SK-N-MC (cell line): ENCODE results near the gene LRP1-AS.

Source experiments
- DNase-seq: peaks from one replicate; pipeline ENCODE4 v3.0.0-alpha.2; 2011; ENCODE audit warnings: low read depth, low spot score
- H3K27ac ChIP-seq: fragments of 200-600 bp; sonication (generic); 2 replicates; pipeline ENCODE4 v1.5.1; 2016; ENCODE audit warnings: mixed run types
- H3K36me3 ChIP-seq: fragments of 200-600 bp; sonication (generic); 2 replicates; pipeline ENCODE4 v1.6.1; 2017; ENCODE audit warnings: antibody characterized with exemption, low read length, mixed read lengths; ENCODE audit not compliant: insufficient read depth
- H3K4me3 ChIP-seq: fragments of 200-600 bp; sonication (generic); 2 replicates; pipeline ENCODE4 v1.5.1; 2016
- H3K9ac ChIP-seq: fragments of 200-600 bp; sonication (generic); 2 replicates; pipeline ENCODE4 v1.8.0; 2017; ENCODE audit warnings: mixed run types, mixed read lengths; ENCODE audit not compliant: insufficient read length
- H3K9me3 ChIP-seq: fragments of 200-600 bp; sonication (generic); 2 replicates; pipeline ENCODE4 v1.6.1; 2017; ENCODE audit warnings: low read depth, mild to moderate bottlenecking, antibody characterized with exemption, low read length, moderate library complexity, mixed read lengths
- EZH2 ChIP-seq: fragments of 200-600 bp; sonication (generic); IDR thresholded peaks from one replicate; pipeline ENCODE4 v1.6.1; 2017; ENCODE audit warnings: antibody characterized with exemption
- FOXP2 ChIP-seq: optimal IDR thresholded peaks from 2 replicates; pipeline ENCODE3; 2011; ENCODE audit warnings: mild to moderate bottlenecking, moderate library complexity; ENCODE audit not compliant: insufficient read depth; ENCODE audit errors: extremely low read length, control extremely low read depth
- POLR2AphosphoS5 ChIP-seq: IDR thresholded peaks from 2 replicates; pipeline ENCODE4 v1.6.1; 2012; ENCODE audit warnings: mild to moderate bottlenecking, low read depth, low read length, borderline replicate concordance

LRP1-AS gene

DNA sequence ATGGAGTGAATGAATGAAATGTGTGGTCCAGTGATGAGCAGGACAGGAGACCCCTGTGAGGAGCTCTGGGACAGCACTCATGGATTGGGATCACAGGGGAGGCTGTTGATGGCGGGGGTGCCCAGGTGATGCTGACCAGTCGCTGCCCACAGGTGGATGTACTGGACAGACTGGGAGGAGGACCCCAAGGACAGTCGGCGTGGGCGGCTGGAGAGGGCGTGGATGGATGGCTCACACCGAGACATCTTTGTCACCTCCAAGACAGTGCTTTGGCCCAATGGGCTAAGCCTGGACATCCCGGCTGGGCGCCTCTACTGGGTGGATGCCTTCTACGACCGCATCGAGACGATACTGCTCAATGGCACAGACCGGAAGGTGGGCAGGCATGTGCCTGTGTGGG, 13.3 kb upstream of the LRP1-AS start:
- Histone ChIP-seq H3K9ac (no peak overlapping the region), H3K4me3 (no peak overlapping the region), H3K27ac (no peak overlapping the region), H3K9me3 (no peaks in the 10 kb centered on the region), H3K36me3 (peaks cover 62% of the 10 kb centered on the region; the same call in 1 of the 2 replicates)
- no peak for DNase-seq
- TF ChIP-seq FOXP2 (no peak), POLR2AphosphoS5 (no peak), EZH2 (no peak)

DNA sequence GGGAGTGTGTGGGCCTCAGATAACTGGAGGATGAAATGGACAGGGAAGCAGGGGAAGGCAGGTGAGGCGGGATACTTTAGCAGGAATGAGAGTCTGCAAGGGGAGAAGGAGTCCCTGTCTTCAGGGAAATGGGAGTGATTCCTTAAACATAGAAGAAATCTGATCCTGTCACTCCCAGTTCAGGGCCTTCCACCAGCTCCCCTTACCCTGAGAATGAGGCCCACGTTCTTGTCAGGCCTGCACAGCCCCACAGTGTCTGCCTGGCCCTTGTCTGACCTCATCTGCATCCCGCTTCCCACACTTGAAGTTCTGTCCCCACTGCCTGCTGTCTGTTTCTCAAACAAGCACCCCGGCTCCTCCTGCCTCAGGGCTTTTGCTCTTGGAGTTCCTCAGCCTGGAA, 12.6 kb upstream of the LRP1-AS start:
- H3K27ac ChIP-seq = no peak overlapping the region
- H3K36me3 ChIP-seq = peaks cover 62% of the 10 kb centered on the region; the same call in 1 of the 2 replicates
- no peak for DNase-seq
- no peaks in the 10 kb centered on the region for H3K9me3 ChIP-seq
- no peak overlapping the region for H3K9ac ChIP-seq
- TF ChIP-seq POLR2AphosphoS5 = no peak
- TF ChIP-seq EZH2 = no peak
- TF ChIP-seq FOXP2 = no peak
- H3K4me3 ChIP-seq = no peak overlapping the region

DNA sequence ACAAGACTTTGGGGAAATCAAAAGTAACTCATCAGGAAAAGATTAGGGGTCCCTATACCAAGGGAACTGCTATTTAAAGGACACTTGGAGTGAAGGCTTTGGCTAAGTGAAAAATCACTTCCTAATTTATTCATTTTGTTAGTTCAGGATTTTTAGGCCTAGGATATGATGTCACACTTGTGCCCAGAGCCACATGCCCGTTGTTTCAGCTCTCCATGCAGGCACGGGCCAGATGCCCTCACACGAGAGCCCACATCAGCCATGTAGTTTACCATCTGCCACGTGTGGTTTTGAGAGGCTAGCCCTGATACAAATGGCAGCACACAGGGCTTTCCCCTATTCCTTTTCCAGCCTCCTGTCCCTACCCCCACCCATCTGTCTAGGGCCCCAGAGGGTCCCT, 11.9 kb upstream of the LRP1-AS start:
- no peak for DNase-seq
- H3K27ac ChIP-seq = no peak overlapping the region
- H3K4me3 ChIP-seq = no peak overlapping the region
- no peaks in the 10 kb centered on the region for H3K9me3 ChIP-seq
- H3K36me3 ChIP-seq = peaks cover 61% of the 10 kb centered on the region; the same call in 1 of the 2 replicates
- TF ChIP-seq POLR2AphosphoS5 = no peak
- no peak for TF ChIP-seq FOXP2
- no peak for TF ChIP-seq EZH2
- no peak overlapping the region for H3K9ac ChIP-seq

DNA sequence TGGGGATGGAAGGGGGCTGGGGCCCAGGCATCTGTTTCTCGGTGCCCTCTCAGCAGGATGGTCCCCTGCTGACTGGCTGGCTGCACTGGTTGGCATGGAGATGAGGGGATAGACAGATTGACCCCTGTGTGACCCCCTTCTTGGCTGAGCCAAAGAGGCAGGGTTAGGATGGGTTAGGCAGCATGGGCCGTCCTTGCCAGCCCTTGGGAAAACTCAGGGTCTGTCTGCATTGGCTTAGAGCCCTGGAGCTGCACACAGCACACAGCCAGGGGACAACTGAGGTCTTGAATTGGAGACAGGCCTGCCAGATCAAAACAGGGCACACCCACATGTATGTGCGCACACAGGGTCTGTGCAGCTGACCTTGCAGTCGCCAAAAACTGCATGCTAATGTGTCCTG, 11.2 kb upstream of the LRP1-AS start:
- Histone ChIP-seq H3K9me3 (no peaks in the 10 kb centered on the region), H3K27ac (no peak overlapping the region), H3K9ac (no peak overlapping the region), H3K4me3 (no peak overlapping the region), H3K36me3 (peaks cover 57% of the 10 kb centered on the region; the same call in 1 of the 2 replicates)
- no peak for TF ChIP-seq FOXP2
- TF ChIP-seq POLR2AphosphoS5 = no peak
- TF ChIP-seq EZH2 = no peak
- no peak for DNase-seq

DNA sequence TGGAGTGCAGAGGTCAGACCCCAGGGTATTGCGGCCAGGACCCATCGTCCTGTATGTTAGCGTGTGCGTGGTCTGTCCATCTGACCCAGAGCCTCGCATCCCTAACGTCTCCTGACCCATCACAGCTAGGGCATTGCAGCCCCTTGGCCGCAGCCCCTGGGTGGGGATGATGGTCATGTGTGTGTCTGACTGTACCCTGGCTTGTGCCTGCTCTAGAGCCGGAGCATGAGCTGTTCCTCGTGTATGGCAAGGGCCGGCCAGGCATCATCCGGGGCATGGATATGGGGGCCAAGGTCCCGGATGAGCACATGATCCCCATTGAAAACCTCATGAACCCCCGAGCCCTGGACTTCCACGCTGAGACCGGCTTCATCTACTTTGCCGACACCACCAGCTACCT, 10.8 kb upstream of the LRP1-AS start:
- Histone ChIP-seq H3K27ac (no peak overlapping the region), H3K4me3 (no peak overlapping the region), H3K9ac (no peak overlapping the region), H3K36me3 (peaks cover 57% of the 10 kb centered on the region; the same call in 1 of the 2 replicates), H3K9me3 (no peaks in the 10 kb centered on the region)
- no peak for DNase-seq
- TF ChIP-seq FOXP2 (no peak), POLR2AphosphoS5 (no peak), EZH2 (no peak)

DNA sequence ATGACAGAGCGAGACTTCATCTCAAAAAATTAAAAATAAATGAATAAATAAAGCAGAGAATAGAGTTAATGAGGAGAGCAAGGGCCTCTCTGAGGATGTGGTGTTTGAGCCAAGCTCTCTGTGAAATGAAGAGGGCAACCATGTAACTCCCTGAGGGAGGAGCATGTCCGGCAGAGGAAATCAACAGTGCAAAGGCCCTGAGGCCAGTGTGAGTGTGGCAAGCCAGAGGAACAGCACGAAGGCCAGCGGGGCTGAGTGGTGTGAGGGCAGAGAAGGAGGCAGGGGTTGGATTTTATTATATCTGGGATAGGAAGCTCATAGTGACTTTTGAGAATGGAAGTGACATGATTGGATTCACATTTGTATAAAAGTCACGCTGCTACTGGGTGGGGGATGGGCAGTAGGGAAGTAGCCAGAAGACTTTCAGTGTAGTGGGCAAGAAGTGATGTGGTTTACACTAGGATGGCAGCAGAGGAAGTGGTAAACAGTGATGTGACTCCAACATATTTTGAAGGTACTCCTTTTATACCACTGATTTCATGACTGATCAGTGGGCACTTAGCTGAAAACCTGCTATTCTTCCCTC, 10.3 kb upstream of the LRP1-AS start:
- Histone ChIP-seq H3K27ac (no peak overlapping the region), H3K9ac (no peak overlapping the region), H3K9me3 (no peaks in the 10 kb centered on the region), H3K4me3 (no peak overlapping the region), H3K36me3 (peaks cover 54% of the 10 kb centered on the region; the same call in 1 of the 2 replicates)
- no peak for DNase-seq
- TF ChIP-seq POLR2AphosphoS5 = no peak
- no peak for TF ChIP-seq FOXP2
- no peak for TF ChIP-seq EZH2

DNA sequence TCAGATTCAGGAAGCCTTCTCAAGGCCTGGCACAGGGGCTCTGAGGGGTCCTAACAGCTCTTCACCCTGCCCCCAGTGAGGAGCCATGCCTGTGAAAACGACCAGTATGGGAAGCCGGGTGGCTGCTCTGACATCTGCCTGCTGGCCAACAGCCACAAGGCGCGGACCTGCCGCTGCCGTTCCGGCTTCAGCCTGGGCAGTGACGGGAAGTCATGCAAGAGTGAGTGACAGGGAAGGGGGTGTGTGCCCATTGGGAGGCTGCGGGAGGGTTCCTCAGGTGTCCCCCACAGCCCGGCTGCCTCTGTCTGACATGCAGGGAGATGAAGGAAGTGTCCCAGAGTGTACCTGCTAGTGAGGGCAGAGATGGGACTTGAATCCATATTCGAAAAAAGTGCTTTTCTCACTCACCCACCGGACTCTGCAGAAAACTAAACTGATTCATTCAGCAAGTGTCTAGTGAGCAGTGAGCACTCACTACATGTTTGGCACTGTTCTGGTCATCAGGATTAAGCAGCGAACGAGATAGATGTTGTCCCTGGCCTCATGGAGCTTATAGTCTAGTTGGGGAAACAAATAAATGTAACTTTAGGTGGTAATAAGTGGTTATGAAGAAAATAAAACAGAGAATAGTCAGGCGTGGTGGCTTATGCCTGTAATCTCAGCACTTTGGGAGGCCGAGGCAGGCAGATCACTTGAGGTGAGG, 9.4 kb upstream of the LRP1-AS start:
- no peak overlapping the region for H3K4me3 ChIP-seq

DNA sequence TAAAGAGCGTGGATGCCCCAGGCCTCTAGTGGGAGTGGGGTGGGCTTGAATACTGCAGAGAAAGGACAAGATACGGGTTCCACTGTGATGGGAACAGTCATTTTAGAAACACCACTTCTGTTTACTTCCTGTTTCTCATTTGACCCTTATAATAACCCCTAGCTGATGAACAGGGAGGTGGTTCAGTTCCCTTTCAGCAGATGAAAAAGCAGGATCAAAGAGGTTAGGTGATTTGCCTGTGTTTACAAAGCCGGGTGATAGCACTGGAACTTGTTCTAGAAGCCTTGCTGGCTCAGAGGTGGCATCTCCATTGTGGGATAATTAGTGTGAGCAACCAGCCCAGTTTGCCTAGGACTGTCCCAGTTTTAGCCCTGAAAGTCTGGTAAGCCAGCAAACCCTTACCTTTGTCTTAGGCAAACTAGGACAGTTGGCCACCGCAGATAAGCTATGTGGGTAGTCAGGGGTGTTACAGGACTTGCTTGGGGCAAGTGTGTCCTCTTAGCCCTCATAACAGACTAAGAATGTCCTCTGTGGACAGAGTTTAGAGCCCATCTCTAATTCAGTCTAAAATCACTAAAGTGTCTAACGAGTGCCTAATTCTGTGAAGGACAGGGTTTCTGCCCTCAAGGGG, 7.5 kb upstream of the LRP1-AS start:
- H3K9me3 ChIP-seq = no peaks in the 10 kb centered on the region
- peaks cover 29% of the 10 kb centered on the region for H3K36me3 ChIP-seq
- TF ChIP-seq FOXP2 = no peak
- TF ChIP-seq EZH2 = no peak
- TF ChIP-seq POLR2AphosphoS5 = no peak
- H3K27ac ChIP-seq = no peak overlapping the region
- no peak overlapping the region for H3K4me3 ChIP-seq
- DNase-seq = no peak
- H3K9ac ChIP-seq = no peak overlapping the region

More for the DNA sequence above, 9.4 kb upstream of the LRP1-AS start:
- peaks cover 46% of the 10 kb centered on the region; the same call in 1 of the 2 replicates for H3K36me3 ChIP-seq
- H3K9ac ChIP-seq = no peak overlapping the region
- TF ChIP-seq POLR2AphosphoS5 (no peak), FOXP2 (no peak), EZH2 (no peak)
- no peak overlapping the region for H3K27ac ChIP-seq
- DNase-seq = no peak
- H3K9me3 ChIP-seq = no peaks in the 10 kb centered on the region

DNA sequence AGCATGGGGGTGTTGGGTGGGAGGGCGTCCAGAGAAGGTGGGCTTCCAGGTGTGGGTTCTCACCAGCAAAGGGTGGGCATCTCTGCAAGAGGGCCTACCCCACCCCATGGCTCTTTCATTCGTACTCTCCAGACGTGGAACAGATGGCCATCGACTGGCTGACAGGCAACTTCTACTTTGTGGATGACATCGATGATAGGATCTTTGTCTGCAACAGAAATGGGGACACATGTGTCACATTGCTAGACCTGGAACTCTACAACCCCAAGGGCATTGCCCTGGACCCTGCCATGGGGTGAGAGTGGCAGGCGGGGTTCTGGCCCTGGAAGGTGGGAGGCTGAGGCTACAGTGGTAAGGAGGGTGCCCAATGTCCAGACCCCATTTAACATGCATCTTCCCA, 6.7 kb upstream of the LRP1-AS start:
- no peak for DNase-seq
- peaks cover 32% of the 10 kb centered on the region for H3K36me3 ChIP-seq
- H3K4me3 ChIP-seq = no peak overlapping the region
- no peak overlapping the region for H3K27ac ChIP-seq
- TF ChIP-seq EZH2 (no peak), POLR2AphosphoS5 (no peak), FOXP2 (no peak)
- no peak overlapping the region for H3K9ac ChIP-seq
- H3K9me3 ChIP-seq = no peaks in the 10 kb centered on the region
